ENCODE results near the gene LHB. TPM values are rescaled to one million over a fixed set of nuclear protein-coding genes. Genes with fewer than 3 reads are reported as not detected.
A peak's percentile ranks its signal among the peaks of the same experiment; 100 is the strongest.

The LHB gene
- total RNA-seq, 1 donor = not detected

DNA sequence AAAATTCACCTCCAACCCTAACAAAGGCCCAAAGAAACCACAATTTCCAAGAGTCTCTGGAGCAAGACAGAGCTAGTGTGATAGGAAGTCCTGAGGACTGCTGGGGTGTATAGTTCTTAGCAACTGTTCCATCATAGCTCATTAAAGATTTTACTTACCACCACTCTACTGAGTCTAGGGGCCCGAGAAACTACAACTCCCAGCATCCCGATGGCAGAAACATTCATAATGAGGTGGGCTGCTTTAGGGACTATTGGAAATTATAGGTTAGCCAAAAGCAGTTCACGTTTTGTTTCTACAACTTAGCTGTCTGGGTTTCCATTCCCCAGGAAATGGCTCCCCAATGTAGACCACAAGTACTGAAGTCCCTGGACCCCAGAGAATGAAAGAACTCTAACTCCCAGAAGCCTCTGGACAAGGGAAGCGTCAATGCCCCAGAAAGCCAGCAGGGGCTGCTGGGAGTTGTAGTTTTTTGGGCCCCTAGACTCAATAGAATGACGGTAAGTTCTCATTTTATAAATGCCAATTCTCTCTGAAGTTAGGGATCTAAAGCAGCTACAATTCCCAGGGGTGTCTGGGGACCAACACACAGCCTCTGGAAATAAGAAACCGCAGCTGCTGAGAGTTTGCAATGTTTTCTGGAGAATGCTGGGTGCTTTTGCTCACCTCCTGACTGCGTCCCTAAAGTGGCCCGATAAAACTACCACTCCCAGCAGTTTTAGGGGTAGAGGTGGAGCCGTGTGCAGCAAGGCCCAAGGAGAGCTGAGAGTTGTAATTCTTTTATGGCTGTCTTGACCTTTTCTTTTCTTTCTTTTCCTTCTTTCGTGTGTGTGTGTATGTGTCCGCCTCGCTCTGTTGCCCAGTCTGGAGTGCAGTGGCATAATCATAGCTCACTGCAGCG lies 40.7 kb downstream of the LHB start:
- no peak overlapping the region for H3K4me3 ChIP-seq (ENCODE audit: low read depth, low read length)
- no peak for DNase-seq (ENCODE audit: low read depth)
- TF ChIP-seq, protein P1, sequence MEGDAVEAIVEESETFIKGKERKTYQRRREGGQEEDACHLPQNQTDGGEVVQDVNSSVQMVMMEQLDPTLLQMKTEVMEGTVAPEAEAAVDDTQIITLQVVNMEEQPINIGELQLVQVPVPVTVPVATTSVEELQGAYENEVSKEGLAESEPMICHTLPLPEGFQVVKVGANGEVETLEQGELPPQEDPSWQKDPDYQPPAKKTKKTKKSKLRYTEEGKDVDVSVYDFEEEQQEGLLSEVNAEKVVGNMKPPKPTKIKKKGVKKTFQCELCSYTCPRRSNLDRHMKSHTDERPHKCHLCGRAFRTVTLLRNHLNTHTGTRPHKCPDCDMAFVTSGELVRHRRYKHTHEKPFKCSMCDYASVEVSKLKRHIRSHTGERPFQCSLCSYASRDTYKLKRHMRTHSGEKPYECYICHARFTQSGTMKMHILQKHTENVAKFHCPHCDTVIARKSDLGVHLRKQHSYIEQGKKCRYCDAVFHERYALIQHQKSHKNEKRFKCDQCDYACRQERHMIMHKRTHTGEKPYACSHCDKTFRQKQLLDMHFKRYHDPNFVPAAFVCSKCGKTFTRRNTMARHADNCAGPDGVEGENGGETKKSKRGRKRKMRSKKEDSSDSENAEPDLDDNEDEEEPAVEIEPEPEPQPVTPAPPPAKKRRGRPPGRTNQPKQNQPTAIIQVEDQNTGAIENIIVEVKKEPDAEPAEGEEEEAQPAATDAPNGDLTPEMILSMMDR (IDR thresholded peaks at IDR 0.05; ENCODE audit: insufficient read depth, low read length) = peak; percentile 23

DNA sequence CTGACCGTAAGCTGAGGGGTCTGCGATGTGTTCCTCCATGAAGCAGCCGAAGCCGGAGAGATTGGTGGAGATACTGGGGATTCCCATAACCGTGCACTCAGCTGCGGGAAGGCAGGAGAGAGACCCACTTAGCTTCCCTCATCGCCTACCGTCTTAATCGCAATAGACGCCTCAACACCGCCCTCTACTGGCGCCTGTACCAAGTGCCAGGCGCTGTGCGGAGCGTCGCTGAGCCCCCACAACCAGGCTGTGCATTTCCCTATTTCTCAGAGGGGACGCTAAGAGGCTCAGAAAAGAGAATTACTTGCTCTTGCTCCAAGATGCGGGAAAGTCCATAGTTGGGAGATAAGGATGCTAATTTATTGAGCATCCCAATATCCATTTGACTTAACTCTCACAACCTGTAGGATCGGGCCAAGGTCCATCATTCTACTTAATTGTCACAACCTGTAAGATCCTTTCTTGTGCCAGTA lies 45.9 kb downstream of the LHB start:
- DNase-seq (ENCODE audit: low read depth) = peak; percentile 87
- no peak overlapping the region for H3K4me3 ChIP-seq (ENCODE audit: low read depth, low read length)
- TF ChIP-seq, protein P1 (IDR thresholded peaks at IDR 0.05; ENCODE audit: insufficient read depth, low read length) = peak; percentile 93

DNA sequence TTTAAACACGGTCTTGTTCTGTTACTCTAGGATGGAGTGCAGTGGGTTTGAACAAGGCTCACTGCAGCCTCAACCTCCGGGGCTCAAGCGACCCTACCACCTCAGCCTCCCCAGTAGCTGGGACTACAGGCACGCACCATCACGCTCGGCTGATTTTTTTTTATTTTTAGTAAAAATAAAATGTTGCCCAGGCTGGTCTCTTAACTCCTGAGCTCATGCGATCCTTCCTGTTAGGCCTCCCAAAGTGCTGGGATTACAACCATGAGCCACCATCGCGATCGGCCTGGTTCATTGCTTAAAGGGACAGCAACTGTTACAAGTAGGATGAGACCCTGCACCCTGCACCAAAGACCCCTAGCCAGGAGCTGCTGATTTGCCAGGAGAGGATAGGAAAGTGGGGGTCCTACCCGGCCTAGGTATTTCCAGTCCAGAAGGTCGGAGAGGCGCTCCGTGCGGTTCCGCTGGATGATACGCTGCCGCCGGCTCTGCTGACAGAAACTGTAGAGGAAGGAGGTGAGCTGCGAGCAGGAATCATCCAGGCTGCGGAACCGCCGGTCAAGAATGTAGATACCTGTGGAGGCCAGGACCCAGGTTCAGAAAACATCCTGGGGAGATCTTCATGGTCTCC lies 46.6 kb downstream of the LHB start:
- no peak overlapping the region for H3K4me3 ChIP-seq (ENCODE audit: low read depth, low read length)
- no peak for DNase-seq (ENCODE audit: low read depth)
- TF ChIP-seq, protein P1 (IDR thresholded peaks at IDR 0.05; ENCODE audit: insufficient read depth, low read length) = no peak

DNA sequence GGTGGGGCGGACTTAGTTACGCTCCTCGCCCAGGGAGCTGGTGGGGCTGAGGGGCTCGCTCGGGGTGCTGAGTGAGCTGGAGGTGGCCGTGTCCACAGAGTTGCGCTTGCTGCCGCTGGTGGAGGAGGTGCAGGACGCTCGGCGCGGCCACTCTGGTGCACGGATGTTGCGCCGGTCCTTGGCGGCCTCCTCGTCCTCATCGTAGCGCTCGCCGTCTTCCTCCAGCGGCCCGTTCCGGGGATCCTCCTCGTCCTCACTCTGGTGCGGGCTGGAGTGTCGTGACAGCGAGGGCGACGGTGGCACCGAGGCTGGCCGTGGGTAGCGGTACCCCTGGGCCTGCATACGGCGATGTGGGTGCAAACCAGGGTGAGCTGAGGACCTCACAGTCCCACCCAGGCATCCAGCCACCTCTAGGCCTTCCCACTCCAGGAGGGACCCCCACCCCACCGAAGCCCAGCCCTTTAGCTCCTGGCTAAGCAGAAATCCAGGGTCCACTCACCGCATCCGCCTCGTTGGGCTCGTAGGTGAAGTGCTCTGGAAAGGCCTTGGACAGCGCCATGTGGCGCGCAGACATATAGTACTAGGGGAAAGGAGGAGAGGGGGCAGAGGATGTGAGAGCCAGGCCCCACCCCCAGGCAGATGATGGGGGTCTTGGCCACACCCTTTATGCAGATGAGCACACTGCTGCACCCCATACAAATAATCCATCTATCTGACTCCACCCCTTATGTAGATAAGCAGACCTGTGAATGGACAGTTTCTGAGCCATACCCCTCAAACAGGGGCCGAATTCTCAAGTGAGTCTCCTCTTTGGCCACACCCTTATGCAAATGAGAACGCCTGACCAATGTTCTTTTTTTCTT lies 47.4 kb downstream of the LHB start:
- H3K4me3 ChIP-seq (ENCODE audit: low read depth, low read length) = no peak overlapping the region
- DNase-seq (ENCODE audit: low read depth) = peak; percentile 51
- TF ChIP-seq, protein P1 (IDR thresholded peaks at IDR 0.05; ENCODE audit: insufficient read depth, low read length) = no peak

DNA sequence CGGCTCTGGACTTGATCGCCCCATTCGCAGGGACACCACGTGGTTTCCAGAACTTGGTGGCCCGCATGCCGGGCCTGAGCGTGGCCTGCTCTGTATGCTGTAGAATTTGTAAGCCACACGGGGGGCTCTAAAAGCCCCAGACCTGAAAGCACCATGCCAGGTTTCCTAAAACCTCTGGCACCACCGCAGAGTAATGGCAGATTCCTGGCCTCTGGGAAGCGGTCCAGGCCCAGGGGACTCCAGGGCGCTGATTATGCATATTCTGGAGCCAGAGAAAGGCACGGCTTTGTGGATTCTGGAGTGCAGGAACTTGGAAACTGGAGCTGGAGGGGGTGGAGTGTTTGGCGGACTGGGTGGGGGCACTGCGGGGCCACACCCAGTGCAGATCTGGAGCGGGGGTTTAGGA lies 48.1 kb downstream of the LHB start:
- TF ChIP-seq, protein P1 (IDR thresholded peaks at IDR 0.05; ENCODE audit: insufficient read depth, low read length) = no peak
- peak; percentile 42 for DNase-seq (ENCODE audit: low read depth)
- H3K4me3 ChIP-seq (ENCODE audit: low read depth, low read length) = no peak overlapping the region

DNA sequence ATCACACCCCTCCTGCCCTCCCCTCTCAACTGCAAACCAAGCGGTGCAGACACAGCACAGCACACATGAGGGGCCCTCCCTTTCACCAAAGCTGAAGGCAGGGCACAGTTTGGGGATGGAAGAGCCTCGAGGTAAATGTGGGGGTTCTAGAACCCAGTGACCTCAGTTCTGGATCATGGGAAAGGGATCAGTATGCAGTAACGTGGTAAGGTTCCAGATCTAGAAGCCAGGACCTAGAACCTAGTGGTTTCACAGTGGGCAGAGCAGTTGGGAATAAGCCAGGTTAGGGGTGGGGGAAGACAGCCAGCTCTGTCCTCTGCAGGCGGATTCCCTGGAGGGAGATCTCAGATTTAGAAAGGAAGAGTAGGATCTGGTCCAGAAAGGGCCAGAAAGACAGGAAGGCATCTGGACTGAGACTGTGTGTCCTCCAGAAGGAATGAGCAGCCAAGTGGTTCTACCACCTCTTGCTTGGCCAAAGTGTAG lies 48.7 kb downstream of the LHB start:
- H3K4me3 ChIP-seq (ENCODE audit: low read depth, low read length) = no peak overlapping the region
- TF ChIP-seq, protein P1 (IDR thresholded peaks at IDR 0.05; ENCODE audit: insufficient read depth, low read length) = no peak
- DNase-seq (ENCODE audit: low read depth) = peak; percentile 70
